AG08395 (cell line): ENCODE results near the gene CCDC183.
"Not testable (repeated sequence)": the region's sequence is repeated elsewhere in the genome, so short reads cannot be mapped to it uniquely, and the experiment has no call there.

Experiments used
- DNase-seq: peaks from one replicate; pipeline ENCODE4 v3.0.0; 2012; ENCODE audit warnings: mixed read lengths, low spot score

The CCDC183 gene

DNA sequence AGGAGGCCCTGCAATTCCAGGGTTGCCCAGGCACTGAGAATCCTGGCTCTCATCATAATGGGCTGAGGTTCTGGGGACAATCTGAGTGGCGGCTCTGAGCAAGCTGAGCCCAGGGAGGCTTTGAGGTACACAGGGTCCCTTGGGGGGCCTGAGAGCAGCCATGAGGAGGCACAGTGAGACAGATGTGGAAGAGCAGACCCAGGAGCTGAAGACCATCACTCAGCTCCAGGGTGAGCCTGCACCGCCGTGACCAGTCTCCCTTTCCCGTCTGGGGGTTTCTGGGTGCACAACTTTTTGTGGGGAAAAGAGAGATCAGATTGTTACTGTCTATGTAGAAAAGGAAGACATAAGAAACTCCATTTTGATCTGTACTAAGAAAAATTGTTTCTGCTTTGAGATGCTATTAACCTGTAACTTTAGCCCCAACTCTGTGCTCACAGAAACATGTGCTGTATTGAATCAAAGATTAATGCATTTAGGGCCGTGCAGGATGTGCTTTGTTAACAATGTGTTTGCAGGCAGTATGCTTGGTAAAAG lies at the start of gene CCDC183:
CCDC183 (plus strand) TSS at position 101 of the 537 bp plus-strand sequence; CDS start at position 161, 60 bp downstream.
- no peak for DNase-seq

DNA sequence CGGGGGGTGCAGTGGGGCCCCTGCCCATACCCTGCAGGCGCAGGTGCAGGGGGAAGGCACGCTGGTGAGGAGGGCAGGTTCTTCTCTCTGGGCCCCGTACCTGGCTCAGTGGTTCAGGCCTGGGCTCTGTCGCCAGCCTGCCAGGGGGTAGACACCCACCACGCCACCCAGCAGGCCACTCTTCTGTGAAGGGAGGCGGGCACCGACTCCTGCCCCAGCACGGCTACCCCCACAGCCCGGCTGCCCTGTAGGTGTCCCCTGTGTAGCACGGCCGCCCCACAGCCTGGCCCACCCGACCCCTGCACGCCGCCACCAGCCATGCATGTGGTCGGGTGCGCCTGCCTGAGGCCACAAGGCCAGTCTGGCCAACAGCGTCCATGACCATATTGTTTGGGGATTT lies 49.5 kb upstream of the CCDC183 start:
- DNase-seq: no peak

DNA sequence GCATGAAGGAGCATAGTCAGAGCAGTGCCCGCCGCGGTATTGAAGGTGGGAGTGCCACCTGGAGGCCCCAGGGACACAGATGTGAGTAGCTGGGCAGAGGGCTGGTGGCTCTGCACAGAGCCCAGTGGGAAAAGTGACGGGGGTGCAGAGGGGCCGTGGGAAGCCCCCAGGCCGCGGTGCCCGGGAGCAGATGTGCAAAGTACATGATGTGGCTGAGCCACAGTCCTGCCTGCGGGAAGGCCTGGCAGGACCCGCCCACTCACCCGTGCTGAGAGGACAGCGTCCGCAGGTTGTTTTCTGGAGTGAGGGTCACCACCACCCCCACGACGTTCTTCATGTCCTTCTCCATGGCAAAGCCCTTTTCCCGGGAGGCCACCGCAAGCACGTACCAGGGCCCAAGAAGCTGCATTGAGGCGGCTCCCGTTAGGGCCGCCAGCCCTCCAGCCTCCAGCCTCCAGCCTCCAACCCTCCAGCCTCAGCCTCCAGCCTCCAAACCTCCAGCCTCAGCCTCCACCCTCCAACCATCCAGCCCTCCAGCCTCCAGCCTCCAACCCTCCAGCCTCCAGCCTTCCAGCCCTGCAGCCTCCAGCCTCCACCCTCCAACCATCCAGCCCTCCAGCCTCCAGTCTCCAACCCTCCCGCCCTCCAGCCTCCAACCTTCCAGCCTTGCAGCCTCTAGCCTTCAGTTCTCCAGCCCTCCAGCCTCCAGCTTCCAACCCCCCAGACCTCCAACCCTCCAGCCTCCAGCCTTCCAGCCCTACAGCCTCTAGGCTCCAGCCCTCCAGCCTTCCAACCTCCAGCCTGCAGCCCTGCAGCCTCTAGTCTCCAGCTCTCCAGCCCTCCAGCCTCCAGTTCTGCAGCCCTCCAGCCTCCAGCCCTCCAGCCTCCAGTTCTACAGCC lies 48.7 kb upstream of the CCDC183 start:
- DNase-seq: no peak

DNA sequence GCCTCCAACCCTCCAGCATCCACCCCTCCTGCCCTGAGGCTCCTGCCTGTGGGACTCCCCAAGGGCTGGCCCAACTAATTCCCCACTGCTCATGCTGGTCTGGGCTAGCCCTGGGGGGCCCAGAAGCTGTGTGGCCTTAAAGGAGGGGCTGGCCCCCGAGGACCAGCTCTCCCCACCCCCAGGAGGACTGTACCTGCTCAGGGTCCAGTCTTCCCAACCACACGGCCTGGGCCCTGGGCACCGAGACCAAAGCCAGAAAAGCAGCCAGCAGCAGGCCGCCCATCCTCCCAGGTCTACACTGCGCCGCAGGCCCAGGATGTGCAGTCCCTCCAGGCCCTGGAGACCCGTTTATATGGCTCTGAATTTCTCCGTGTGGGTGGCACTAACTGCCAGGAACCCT lies 47.9 kb upstream of the CCDC183 start, which contains the start of gene LCN6:
LCN6 (minus strand) TSS at position 325 of the 400 bp plus-strand sequence; CDS start at position 283, 42 bp downstream.
- DNase-seq: no peak

DNA sequence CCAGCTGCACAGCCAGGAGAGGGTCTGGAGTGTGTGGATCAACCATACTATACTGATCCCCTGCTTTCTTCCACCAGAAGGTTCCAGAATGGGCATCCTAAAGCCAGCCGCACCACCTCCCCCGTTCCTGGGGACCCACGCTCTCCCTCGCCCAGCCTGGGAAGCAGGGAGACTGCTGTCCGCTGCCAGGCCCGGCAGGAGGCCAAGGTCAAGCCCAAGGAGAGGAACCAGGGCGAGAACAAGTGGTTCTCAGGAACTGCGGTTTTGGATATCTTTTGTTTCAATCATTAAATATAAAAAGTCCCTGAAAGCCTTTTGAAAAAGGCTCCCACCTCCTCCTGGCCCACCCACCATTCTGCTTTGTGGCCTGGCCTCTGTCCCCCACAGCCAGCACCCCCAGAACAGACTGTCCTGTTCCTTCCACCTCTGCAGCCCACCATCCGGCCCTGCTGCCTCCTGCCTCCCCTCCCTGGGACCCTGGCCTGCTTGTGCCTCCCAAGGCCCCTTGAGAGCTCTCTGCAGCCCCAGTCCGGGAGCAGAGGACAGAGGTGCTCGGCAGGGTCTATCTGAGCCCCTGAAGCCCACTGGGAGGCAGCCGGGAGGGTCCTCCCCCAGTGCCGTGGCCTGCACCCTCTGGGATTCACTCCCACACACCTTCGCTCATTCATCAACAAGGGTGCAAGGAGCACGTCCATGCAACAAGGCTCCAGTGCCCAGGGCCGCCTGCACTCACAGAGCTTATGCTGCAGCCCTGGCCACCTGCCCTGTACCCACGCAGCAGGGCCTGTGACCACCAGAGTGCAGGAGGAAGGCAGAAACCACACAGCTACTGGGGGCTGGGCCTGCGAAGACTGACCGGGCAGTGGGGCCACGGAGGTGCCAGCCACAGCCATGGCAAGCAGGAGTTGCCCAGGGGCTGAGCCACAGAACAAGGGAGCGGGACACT lies 47.2 kb upstream of the CCDC183 start:
- no peak for DNase-seq

DNA sequence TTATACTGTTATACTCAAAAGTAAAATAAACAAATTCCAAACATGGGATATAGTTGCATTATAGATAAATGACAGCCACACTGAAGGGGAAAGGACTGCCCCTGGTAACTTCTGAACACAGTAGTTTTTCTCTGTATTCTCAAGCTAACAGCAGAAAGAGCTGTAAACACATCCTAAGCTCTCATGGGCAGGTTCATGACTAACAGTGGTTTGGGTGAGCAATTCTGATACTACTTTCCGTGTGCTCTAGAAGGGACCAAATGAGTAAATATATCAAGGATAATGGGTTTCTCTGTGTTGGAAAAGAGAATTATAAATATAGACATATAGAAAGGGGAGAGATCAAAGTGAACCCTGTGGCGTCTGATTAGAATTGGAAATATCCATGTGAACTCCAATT lies 45.6 kb upstream of the CCDC183 start:
- DNase-seq: peak; percentile 32

DNA sequence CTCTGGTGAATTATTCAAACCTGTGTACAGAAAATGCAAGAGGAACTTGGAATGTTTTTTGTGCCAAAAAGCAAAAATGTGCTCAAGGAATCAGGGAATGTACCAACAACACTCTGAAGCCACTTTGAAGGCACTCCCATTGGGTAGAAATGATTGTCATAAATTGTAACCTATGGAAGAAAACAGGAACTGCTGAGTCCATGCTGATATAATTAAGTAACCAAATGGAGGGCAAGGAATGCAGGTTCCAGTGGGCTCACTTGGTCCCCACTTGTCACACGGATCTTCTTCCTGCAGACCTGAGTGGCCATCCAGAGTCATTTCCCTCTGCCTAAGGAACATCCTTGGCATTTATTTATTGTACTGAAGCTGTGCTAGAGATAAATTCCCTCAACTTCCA lies 44.9 kb upstream of the CCDC183 start:
- DNase-seq: no peak

DNA sequence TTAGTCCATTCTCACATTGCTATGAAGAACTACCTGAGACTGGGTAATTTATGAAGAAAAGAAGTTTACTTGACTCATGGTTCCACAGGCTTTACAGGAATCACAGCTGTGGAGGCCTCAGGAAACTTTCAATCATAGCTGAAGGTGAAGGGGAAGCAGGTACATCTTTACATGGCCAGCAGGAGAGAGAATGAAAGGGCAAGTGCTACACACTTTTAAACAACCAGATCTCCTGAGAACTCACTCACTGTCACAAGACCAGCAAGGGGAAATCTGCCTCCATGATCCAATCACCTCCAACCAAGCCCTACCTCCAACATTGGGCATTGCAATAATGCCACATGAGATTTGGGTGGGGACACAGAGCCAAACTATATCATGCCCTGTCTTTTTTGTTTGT lies 44.3 kb upstream of the CCDC183 start:
- DNase-seq: no peak

DNA sequence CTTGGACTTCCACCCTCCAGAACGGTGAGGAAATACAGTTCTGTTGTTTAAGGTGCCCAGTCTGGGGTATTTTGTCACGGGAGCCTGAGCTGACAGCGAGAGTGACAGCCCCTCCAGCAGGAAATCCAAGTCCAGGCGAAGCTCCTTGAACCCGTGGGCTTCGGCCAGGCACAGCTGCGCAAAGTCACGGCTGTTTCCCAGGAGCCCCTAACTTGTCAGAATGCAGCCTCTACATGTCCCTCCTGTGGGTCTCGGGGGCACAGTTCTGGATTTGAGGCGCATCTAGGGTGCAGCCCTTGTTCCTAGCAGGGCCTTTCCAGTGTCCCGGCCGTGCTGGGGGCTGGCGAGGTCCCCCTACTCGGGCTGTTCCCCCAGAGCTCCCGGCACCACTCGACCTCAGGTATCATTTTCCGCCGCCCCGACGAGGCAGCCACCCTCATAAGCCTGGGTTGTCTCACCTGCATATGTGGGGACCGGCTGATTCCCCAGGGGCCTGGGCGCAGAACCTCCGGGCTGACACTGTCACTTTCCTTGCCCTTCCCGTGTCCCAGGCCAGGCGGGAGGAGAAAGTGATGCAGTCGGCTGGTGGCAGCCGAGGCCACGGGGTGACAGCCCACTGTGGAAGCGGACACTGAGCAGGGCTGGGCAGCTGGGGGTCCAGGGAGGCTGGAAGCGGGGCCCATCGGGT lies 42.6 kb upstream of the CCDC183 start:
- DNase-seq: no peak

DNA sequence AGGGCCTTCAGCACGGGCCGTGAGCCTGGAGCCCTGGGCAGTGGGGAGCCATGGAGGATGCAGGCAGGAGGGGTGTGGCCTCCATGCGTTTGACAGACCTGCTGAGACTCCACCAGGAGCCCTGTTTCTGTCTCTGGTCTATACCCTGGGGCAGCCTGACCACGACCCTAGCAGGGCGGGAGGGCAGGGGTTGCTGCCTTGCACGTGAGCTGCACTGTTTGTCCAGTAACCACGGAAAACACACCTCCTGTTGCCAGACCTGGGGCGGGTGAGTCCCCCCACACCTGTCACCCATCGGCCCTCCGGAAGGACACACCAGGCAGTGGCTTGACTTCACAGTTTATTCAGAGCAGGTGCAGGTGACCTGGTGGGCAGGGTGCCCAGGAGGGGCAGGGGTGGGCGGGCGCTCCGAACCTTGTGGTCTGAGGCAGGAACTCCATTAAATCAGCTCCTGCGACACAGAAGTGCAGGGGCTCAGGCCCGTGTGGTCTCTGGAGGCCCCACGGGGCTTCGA lies 42.0 kb upstream of the CCDC183 start:
- DNase-seq: no peak

DNA sequence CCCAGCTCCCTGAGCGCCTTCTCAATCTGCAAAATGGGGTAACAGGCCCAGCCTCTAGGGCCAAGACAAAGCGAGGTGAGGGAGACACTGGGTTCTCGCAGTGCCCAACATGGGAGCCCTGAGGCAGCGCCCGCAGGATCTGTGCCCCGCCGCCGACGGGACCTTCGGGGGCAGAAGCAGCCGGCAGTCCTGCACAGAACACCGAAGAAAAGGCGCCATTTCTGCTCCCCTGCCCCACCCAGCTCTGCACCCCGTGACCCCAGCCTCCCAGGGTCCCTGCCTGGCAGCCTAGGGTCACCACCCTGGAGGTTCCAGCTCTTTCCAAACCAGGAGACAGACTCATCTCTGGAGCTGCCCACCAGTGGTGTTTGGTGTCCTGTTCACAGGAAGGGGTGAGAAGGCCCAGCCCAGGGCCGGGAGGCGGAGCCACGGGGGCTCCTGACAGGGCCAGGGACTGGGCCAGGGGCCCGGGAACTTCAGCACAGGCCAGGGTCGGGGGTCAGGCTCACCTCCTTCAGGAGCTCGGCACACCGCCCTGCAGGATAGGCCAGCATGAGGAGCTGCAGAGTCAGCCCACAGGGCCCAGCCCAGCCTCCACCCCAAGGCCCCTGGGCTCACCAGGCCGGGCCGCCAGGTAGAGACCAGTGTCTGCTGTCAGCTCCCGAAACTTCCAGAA lies 41.4 kb upstream of the CCDC183 start:
- DNase-seq: no peak

DNA sequence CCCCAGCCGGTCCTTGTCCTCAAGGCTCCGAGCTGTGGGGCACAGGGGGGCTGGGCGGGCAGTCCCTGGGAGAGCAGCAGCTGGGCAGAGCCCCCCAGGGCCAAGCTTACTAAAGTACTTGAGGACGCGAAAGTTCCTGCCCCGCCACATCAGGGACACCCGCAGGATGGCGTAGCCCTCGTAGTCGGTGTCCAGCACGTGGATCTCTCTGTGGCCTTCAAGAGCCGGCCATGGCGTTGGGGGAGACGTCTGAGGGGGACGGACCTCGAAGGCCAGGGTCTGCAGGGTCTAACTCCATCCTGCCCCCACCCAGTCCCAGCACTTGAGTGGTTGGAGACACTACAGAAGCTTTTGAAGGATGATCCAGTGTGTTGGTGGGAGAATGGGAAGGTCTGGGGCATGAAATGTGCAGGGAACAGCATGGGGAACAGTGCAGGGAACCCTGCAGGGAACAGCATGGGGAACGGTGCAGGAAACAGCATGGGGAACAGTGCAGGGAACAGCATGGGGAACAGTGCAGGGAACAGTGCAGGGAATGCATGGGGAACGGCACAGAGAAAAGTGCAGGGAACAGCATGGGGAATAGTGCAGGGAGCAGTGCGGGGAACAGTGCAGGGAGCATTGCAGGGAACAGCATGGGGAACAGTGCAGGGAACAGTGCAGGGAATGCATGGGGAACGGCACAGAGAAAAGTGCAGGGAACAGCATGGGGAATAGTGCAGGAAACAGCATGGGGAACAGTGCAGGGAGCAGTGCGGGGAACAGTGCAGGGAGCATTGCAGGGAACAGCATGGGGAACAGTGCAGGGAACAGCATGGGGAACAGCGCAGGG lies 40.6 kb upstream of the CCDC183 start:
- not testable (repeated sequence) for DNase-seq

DNA sequence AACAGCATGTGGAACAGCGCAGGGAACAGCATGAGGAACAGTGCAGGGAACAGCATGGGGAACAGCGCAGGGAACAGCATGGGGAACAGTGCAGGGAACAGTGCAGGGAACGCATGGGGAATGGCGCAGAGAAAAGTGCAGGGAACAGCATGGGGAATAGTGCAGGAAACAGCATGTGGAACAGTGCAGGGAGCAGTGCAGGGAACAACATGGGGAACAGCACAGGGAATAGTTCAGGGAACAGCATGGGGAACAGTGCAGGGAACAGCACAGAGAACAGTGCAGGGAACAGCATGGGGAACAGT lies 40.1 kb upstream of the CCDC183 start:
- no peak for DNase-seq

DNA sequence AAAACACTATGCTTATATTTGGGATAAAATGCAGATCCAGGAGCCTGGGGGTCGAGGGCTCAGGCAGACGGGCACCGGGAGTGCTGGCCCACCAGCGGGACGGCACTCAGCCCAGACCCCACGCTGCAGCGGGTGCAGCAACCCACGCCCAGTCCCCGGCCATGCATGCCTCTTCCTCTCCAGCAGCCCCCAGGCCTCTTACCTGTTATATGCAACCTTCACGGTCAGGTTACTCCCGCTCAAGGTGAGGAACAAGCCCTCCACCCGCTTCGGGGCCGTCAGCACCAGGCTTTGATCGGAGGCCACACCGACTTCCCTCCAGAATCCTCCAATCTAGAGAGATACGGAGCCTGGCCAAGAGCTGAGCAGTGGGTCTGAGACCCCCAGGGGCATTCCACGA lies 39.3 kb upstream of the CCDC183 start:
- DNase-seq: no peak

DNA sequence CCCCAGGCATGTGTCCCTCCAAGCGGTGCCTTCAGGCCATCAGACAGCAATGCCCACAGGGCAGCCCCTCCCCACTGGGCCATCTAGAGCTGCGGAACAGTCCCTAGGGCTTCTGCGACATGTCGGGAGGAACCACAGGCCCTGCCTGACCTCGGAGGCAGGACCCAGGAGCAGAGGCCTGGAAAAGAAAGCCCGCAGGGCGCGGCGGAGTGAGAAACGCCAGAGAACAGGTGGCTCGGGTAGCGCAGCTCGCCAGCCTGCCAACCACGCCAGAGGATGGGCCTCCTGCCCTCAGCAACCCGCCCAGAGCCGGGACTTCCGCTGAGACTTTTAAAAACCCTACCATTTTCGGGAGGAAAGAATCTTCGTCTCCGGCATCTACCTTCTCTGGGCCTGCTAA lies 38.8 kb upstream of the CCDC183 start:
- DNase-seq: no peak

DNA sequence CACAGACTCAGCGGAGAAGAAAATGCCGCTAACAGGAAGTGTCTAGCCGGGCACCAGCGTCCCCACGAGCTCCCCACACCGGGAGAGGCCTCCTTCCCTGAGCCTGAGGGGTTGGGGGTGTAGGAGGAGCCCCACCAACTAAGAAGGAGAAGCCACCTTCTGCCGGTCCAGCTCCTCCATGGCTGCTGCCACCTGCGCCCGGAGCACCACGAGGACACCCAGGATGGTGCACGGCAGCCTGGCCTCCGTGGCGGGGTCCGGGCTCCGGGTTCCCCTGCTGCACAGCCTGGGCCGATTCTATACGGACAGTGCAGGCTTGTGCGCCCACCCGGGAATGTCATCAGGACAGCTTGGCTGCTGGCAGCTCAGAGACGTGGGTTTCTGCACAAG lies 38.4 kb upstream of the CCDC183 start:
- no peak for DNase-seq

DNA sequence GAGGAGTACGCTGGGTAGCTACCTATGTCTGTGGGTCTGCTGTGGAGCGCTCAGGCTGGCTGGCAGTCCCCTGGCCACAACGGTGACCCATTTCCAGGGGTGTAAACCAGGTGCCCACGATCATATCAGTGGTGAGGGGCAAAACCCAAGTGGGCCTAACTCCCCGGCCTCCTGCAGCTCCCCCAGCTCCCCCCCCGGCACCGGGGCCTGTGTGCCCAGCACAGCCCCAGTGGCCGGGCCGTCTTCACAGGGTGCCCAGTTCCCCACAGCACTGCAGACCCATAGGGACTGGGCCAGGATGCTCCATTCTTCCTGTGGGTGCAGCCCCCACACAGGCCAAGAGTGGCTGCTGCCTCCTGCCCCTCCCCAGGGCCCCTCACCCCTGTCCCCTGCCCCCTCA lies 37.1 kb upstream of the CCDC183 start:
- DNase-seq: no peak

DNA sequence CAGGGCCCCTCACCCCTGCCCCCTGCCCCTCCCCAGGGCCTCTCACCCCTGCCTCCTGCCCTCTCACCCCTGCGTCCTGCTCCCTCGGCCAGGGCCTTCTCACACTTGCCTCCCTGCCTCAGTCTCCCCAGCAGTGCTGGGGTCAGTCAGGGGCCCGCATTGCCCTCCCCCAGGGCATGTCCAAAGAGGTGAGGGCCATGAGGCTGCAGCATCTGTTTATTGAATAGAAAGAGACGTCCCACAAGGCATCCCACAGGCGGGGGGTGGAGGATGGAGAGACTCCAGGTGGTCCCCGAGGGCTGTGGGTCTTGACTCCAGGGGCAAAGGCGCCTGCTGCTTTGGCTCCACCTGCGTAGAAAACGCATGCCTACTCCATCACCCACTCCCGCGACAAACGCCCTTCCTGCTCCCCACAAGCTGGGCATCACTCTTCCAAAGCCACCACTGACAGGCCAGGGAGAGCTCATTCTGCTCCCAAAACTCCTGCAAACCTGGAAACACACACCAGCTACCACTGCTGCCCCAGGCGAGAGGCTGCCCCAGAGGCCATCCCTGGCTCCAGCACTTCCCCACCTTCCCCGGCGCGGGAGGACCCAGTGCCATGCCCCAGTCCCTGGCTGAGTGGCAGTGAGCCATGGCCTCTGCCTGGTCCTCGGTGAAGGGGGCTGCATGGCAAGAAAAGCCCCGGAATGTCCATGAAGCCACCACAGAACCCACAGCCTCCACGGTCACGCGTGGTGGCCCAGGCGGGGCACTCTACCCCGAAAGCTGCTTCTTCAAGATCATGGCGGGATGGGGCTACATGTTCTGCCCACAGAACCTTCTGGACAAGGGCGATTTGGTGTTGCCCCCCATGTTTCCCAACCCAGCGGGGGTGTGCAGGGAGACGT lies 36.5 kb upstream of the CCDC183 start:
- DNase-seq: no peak

DNA sequence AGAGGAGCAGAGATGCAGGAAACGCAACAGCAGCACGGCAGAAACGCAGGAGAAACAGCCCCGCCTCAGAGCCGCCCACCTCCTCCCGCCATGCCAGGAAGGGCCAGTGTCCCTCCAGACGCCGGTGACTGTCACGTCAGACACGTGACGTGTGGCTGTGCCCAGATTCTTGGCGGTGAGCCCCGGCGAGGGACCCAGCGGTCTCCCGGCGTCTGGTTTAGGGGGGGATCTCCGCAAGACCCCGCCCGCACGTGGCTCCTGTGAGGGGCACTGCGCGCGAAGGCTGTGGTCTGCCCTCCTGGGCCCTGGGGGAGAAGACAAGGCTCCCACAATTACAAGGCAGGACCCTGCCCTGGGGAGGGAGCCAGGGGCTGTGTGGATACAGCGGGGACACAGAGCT lies 35.7 kb upstream of the CCDC183 start:
- no peak for DNase-seq
